ENCODE data around the gene CNTNAP2.

CNTNAP2 gene

DNA sequence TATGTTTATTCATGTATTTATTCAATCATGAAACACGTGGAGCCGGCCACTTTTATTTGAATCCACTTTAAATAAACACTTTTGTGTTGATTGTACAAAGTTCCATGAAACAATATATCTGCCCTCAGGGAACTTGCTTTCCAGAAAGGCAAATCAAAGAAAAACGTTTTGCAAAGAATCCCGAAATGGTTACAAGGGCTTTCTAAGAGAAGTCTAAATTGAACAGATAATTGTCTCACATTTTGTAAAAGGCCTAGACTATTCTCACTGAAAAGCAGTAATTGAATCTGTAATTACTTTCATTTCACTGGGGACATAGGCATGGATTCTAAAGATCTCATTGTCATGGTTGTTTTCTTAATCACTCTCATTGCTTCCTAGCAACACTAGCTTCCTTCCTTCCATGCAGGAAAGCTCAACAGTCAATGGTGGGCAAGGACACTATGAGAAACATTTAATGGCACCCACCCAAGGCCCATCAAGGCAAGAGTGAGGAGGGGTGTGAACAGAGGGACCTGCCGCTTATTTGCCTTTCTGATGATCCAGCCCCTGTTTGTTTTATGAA lies 1851.5 kb downstream of the CNTNAP2 start:
- DNase-seq (ENCODE audit: low read depth): no peak

DNA sequence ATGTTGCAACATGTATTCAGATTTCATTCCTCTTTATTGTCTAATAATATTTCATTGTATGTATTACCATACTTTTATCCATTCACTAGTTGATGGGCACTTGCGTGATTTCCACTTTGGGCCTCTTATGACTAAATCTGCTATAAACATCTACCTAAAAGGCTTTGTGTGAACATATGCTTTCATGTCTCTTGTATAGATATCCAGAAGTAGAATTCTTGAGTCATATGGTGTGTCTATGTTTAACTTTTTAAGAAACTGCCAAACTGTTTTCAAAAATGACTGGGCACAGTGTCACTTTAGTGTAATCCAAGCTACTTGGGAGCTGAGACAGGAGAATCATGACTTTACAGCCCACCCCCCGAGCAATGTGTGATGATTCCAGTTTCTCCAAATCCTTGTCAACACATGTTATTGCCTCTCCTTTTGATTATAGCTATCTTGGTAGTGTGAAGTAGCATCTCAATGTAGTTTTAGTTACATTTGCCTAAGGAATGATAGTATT lies 1855.1 kb downstream of the CNTNAP2 start:
- DNase-seq (ENCODE audit: low read depth): no peak

DNA sequence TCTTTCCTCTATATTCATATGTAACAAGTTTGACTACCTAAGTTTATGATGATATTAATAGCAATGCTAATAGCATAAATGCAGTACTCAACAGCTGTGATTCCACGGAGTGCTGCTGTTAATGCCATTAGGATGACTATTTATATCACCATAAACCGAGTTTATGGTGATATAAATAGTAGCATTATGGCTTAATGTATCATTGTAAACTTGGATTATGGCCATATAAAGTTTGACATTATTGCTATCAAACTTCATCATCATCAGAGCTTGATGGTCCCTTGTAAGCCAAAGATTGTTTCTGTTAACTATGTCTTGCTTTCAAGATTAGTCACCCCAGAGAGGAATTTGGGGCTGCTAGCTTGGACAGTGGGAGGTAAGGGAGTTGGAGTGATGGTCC lies 1861.6 kb downstream of the CNTNAP2 start:
- DNase-seq (ENCODE audit: low read depth): no peak

DNA sequence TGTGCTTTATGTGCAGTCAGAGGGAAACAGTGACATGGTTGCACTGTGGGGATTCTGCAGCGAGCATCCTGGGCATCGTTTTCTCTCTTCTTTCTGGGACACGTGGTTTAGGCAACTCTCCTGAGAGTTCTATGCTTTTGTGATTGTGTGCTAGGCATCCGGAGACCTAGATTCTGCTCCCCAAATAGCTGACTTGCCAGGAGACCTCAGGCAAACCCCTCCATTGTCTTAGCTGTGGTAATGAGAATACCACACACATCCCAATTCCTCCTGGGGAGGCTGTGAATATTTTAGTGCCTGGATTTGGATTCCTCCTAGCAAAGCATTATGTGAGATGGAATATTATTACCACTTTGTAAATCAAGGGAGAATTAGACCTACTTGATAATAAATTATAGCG lies 1862.0 kb downstream of the CNTNAP2 start:
- DNase-seq (ENCODE audit: low read depth): no peak

DNA sequence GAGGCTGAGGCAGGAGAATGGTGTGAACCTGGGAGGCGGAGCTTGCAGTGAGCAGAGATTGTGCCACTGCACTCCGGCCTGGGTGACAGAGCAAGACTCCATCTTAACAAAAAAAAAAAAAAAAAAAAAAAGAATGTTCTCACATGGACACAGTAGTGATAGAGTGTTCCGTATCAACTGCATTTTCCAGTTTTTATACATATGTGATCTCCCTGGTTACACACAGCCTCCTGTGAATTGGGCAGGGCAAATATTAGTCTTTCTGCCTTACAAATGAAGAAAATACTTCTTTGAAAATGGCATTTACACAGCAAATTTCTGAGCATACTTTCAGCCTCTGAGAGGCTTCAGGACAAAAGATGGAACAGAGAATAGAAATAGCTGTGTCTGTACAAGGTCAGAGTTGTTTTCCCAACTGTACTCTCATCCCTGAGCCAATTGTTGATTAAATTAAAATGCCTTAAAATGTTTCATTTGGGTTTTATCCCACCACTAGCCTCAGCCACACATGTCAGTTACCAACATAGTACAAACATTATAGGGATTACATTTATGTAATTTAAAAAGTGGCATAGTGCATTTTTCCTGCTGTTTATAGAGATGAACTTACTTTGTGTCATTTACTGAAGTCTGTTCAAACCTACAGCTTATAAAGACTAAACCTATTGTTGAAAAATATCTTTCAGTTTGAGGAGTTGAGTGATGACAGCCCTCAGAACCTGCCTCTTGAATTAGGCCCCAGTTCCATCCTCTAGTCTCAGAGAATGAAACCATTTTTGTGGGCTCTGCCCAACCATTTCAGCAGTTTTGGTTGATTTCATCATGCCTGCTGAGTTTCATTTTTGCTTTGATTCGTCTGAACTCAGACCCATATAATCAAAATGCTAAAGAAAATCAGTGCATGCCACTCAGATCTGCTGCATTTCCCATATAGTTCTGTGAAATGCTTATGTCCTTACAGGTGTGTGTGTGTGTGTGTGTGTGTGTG lies 1864.5 kb downstream of the CNTNAP2 start:
- no peak for DNase-seq (ENCODE audit: low read depth)

DNA sequence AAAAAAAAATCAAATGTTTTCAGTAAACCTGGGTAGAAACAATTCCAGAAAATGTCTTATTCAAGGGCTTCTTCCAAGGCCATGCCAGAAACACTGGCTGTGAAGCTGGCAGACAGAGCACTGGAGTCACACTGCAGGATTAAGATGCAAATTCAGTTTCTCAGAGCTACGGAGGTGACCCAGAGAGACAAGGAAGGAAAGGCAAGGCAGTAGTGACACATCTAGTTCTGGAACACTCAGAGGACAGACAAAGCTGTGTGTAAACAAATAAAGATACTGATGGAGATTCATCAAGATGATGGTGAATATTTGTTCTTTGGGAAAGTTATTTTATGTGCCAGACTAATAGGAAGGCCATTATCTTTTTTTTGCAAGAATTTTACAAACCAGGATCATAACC lies 1865.7 kb downstream of the CNTNAP2 start:
- DNase-seq (ENCODE audit: low read depth): no peak

DNA sequence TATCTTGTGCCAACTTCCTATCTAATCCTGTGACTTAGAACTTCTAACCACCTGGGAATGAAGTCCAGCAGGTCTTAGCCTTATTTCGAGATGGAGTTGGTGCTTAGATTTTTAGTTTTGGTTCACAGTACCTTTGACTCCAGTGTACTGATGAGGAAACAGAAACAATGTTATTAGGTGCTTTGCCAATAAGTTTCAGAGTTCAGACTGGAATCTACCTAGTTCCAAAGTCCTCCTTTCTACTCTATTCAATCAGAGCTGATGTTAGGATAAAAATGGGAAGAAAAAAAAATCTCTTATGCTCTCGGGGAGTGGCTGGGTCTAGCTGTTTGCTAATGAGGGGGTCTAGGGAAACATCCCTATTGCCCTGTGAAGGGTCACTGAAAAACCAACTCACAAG lies 1867.7 kb downstream of the CNTNAP2 start:
- no peak for DNase-seq (ENCODE audit: low read depth)

DNA sequence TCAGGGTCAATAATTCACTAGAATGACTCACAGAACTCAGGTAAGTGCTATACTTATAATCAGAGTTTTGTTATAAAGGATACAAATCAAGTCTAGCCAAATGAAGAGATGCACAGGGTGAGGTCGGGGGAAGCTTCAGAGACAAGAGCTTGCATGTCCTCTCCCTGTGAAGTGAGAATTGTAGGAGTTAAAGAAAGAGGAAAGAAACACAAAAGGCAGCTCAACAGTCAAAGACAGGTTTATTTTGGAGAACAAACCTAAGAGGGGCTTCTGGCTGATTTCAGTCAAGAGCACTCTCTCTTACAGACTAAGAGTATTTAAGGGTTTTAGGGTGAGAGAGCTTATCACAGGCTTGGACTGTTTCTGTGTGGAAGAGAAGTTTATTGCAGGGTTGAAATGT lies 1873.5 kb downstream of the CNTNAP2 start:
- no peak for DNase-seq (ENCODE audit: low read depth)

DNA sequence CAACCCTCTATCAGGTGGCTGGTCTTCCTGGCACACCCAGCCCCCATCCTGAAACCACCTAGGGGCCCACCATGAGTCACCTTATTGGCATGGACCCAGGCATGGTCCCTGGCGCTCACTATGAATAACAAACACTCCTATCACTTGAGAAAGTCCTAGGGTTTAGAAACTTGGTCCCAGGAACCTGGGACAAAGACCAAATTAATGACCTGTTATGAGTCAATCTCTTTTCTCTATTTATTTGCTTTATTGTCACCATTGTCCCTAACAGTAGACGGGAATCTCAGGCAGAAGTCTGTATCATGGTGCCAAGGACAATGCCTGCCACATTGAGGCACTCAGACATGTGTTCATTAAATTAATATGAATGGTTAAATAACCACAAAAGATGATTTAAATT lies 1874.3 kb downstream of the CNTNAP2 start:
- DNase-seq (ENCODE audit: low read depth): no peak

DNA sequence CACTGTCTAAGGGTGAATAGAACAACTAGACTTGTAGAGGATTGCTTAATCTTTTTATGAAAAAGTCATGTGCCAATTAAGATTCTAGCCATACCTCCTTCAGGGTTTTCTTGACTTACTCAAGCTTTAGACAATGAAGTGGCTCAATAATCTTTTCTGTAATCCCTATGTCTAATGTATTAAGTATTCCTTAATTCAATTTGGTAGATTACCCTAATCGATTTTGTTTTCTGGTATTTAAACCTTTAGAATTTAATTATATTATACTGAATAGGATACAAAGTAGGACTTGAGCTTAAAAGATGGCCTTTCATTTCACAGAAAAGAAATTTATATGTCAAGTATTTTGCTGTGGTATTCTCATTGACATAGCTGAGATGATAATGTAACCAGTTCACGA lies 1876.1 kb downstream of the CNTNAP2 start:
- no peak for DNase-seq (ENCODE audit: low read depth)

DNA sequence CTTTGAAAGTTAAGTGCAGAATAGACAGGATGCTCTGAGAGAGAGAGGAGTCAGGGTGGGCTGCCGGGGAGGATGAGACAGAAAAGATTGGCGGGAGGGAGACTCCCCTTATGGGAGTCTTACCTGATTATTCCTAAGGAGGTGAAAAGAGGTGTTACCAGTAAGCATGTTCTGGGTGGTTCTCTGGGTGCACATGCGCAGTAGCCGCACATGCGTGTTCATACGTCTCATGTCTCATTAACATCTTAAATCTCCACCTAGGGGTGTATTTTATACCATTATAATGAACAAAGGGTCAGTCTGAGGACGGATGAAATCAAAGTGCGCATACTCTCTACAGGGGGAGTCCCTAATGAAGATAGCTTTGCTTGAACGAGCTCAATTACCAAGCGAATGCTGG lies 1881.0 kb downstream of the CNTNAP2 start:
- DNase-seq (ENCODE audit: low read depth): no peak

DNA sequence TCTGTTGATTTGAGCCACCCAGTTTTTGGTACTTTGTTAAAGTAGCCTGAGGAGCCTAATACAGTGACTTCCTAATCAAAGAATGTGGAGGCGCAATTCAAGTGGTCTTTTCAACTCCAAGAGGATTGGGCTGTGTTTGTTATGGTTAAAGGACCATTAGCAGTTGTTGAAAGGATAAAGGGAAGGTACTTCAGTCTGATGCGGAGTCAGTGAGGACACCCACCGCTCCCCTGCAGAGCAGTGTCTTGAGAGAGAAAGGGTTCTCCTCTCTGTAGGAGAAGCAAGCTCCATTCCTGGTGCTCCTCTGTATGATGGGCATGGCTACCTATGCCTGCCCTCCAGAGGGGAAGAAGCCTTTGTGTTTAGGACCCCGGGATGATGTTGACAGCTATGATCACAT lies 1883.4 kb downstream of the CNTNAP2 start:
- DNase-seq (ENCODE audit: low read depth): no peak

DNA sequence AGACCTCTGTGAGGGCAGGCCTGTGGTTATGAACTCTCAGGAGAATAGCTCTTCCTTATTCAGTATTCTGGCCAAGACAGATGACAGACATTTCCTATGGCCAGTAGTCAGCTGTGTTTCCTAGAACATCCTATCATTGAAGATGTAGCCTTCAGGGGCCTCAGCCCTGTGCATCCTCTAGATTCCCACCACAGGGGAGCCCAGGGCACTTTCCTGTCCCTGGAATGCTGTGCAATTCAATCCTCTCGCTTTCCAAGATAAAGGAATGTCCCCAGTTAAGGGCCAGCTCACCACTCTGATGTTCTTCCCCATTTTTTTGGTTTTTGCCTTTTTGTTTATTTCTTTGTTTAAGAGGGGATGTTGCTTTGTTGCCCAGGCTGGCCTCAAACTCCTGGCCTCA lies 1895.2 kb downstream of the CNTNAP2 start:
- no peak for DNase-seq (ENCODE audit: low read depth)

DNA sequence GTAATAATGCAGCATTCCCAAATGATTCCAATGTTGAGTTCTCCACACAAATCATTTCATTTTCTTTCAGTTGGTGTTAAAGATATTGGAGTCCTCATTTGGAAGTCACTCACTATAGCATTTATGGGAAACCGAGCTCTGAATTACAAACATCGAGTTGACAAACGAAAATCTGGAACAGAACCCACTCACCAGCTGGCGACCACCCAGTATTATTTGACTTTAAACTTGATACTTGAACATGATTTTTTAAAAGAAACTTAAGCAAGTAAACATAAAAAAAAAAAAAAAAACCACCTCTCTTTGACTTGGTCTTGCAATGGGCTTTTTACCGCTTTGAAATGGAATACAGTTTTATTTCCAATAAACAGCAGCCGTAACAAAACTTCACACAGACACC lies 1897.4 kb downstream of the CNTNAP2 start:
- no peak for DNase-seq (ENCODE audit: low read depth)

DNA sequence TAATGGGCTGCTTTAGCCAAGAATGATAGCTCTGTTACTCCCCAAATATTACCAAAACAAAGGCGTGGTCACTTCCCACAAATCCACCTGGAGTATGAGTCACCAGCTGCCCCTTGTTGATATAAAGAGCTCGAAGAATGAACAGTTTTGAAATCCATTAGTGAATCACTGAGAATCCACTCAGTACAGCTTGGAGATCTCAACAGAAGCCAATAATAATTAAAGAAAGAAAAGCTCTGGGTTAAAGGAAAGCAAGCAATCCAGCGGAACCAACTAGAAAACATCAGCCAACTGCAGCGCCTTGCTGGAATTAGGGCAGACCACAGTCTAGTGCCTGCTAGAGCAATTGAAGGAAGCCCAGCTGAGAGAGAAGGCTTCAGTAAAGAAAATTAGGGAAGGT lies 1897.9 kb downstream of the CNTNAP2 start:
- no peak for DNase-seq (ENCODE audit: low read depth)

DNA sequence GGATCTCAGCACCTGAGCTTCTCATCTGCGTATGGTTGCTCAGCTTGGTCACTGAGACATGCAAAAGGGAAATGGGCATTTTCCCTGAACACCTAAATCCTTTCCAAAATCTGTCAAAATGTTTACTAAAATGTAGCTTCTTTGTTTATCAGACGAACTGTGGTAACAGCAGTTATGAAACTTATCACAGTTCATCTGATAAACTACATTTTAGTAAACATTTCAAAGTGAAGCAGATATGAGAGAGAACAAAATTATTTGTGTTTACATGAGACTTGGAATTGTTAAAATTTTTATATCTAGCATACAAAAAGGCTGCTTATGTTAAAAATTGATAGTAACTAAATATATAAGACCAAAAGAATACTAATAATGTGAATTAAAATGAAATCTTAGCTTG lies 1900.5 kb downstream of the CNTNAP2 start:
- no peak for DNase-seq (ENCODE audit: low read depth)

DNA sequence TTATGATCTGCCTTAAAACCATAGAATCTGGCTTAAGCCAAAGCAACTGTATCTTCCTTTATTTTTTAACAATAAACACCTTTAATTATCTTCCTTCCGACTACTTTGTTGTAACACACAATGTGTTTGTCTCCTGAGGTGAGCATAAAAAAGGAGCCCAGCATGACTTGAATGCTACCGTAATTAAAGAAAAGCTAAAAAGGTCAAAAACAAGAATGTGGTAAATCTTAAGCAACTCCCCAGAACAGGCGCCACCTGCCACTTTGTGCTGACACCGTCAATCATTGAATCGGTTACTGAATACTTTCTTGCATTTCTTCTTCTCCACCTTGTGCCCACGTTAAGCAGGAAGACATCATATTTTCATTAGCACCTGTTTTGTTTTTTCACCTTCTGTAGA lies 1904.1 kb downstream of the CNTNAP2 start:
- DNase-seq (ENCODE audit: low read depth): no peak

DNA sequence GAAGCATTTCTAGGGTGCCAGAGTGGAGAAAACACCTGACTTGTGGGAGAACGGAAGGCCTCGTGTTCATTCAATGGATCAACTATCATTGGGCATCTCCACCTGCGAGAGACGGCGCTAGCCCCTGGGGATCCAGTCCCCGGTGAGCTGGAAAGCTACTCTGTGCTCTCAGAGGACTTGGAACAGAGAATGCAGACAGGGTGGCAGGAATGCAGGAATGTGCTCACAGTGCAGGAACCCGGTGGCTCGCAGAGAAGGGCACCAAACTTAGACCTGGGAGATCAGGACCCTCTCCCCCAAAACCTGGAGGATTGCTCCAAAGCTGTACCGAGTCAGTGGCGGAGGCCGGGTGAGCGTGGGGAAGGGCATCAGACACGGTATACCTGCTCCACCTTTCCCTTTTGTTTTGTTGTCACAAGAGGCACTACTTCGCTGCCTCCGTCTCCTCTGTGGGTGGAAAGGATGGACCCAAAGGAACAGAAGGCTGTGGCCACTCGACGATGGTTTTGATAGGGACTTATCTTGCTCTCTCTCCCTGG lies 1905.0 kb downstream of the CNTNAP2 start:
- DNase-seq (ENCODE audit: low read depth): no peak

DNA sequence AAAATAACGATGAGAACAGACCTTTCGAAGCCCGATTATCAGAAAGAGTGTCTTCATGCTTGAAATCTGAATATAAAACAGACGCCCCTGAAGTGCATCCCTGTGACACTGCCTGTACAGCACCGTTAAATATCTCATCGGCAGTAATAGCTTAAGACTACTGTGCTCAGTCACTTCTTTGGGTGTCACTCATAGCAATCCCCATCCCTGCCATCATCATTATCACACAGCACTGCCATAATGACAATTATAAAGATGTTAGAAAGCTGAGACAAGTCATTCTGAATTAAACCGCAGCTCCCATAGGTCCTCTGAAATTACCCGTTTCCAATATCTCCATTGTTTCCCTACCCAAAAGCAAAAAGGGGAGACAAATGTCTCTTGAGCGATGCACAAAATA lies 1906.2 kb downstream of the CNTNAP2 start:
- no peak for DNase-seq (ENCODE audit: low read depth)

DNA sequence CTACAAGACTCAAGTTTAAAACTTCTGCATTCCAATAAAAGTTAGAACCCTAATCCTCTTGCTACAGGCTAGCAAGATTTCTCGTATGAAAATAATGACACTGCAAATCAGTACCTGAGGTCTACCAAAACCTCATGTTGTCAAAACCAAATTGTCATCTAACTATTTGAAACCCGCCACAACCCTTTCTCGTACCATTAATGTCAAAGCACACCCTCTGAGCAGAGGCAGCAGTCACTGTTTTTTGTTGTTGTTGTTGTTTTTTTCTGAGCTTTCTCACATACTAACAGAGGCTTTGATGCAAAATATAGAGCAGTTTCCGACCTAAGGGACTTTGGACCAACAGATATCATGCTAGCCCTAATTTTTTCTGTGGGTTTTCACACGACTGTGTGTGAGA lies 1910.1 kb downstream of the CNTNAP2 start:
- no peak for DNase-seq (ENCODE audit: low read depth)

DNA sequence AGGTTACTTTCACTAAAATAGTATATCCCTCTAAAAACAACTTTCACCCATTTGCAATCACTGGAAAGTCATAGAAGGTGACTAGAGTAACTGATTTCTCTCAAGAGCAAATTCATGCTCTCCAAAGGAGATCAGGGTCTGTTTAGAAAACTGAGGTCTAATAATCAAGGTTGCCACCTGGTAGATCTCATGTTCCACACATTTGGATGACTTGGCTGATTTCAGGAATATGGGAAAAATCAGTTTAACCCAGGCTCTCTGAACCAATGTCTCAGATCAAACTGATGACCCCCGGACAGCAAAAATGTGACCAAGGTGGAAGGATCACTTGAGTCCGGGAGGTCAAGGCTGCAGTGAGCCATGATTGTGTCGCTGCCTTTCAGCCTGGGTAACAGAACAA lies 1911.6 kb downstream of the CNTNAP2 start:
- DNase-seq (ENCODE audit: low read depth): no peak

DNA sequence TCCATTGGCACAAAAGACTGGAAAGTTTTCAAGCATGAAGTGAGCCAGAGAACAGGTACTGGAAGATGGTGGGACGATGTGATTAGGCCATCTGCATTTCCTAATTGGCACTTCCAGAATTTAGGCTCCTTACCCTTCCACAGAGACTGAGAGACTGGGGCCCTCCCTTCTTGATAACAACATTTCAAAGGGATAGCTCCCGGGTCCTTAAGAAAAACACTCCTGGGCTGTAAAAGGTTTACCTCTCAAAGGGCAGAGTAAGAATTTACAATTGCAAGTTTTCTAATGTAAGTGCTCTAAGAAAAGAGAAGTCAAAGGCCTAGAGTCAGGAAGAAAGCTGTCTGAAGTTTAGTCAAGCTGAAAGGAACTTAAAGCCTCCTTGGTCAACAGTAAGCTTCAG lies 1914.4 kb downstream of the CNTNAP2 start:
- DNase-seq (ENCODE audit: low read depth): no peak

DNA sequence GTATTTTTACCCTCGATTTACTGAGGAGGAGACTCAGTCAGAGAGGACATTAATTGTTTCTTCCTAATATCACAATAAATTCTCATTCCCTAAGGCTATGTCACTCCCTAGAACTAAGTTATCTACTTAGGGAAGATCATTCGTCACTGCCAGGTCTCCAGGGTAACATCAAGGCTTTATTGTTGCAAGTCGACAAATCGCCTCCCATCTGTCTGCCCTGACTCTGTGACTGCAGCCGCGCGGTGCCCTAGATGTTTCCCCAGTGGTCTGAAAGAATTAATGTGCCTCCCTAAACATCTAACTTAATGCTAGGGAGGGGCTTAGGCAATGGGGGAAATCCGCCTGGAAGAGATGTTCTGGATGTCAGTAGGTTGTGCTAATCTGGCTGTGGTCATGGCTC lies 1915.2 kb downstream of the CNTNAP2 start:
- no peak for DNase-seq (ENCODE audit: low read depth)
